GM06990 (cell line): ENCODE data around the gene RAB27A.

Experiments
- DNase-seq: peaks from one replicate; pipeline ENCODE4 v3.0.0-alpha.2; 2011; ENCODE audit not compliant: insufficient read length; ENCODE audit errors: extremely low read depth
- H3K27me3 ChIP-seq: replicated peaks from 2 replicates; pipeline ENCODE4 v1.6.0; 2011; ENCODE audit warnings: low read length; ENCODE audit not compliant: control insufficient read depth, insufficient read depth
- H3K36me3 ChIP-seq: 2 replicates; pipeline ENCODE4 v1.5.1; 2011; ENCODE audit warnings: low read length; ENCODE audit not compliant: control insufficient read depth, insufficient read depth
- H3K4me3 ChIP-seq: replicated peaks from 2 replicates; pipeline ENCODE4 v1.5.1; 2011; ENCODE audit warnings: low read depth, mild to moderate bottlenecking, control low read depth, low read length
- CTCF ChIP-seq: IDR thresholded peaks from 2 replicates; pipeline ENCODE4 v1.5.1; 2011; ENCODE audit warnings: low read length, control low read depth, mild to moderate bottlenecking, inconsistent platforms; ENCODE audit not compliant: insufficient read depth, poor library complexity, severe bottlenecking

RAB27A gene

GRCh38 chr15:55164284-55164683, 125.3 kb downstream of the RAB27A start:
- no peak for TF ChIP-seq CTCF
- Histone ChIP-seq H3K27me3 (no peaks in the 10 kb centered on the region), H3K36me3 (no peaks in the 10 kb centered on the region), H3K4me3 (no peak overlapping the region)
- DNase-seq = no peak
